ENCODE data around the gene WNT16. TPM values are rescaled to one million over a fixed set of nuclear protein-coding genes. Genes with fewer than 3 reads are reported as not detected.

WNT16 gene
- total RNA-seq, 1 experiment from 2014 or later, result not detected

- no peak overlapping the region for H2AFZ ChIP-seq (ENCODE audit: low read length)
Observed at GRCh38 chr7:121294448-121294992, 34.3 kb upstream of the WNT16 start.

More at GRCh38 chr7:121294448-121294992, 34.3 kb upstream of the WNT16 start:
- H4K8ac ChIP-seq (replicated peaks; ENCODE audit: insufficient read length, low read depth, low read length), result no peak overlapping the region
- no peaks in the 10 kb centered on the region; the same call in 1 of the 2 replicates for H3K27me3 Mint-ChIP-seq (ENCODE audit: low read depth)
- H3K9ac ChIP-seq (ENCODE audit: extremely low read depth, insufficient read length, low read length), result no peak overlapping the region
- no peaks in the 10 kb centered on the region; a peak in 1 of 7 replicates for H3K36me3 Mint-ChIP-seq (ENCODE audit: insufficient read depth in 1 of 3, low read depth in 3 of 3)
- H4K91ac ChIP-seq (ENCODE audit: insufficient read length, low read depth, low read length), result no peak overlapping the region
- H3K27ac ChIP-seq (ENCODE audit: insufficient read length, low read depth, low read length), result no peak overlapping the region
- H4K5ac ChIP-seq (ENCODE audit: insufficient read length, low read depth, low read length), result no peak overlapping the region
- no peak overlapping the region for H3K14ac ChIP-seq (ENCODE audit: insufficient read depth, low read length)
- peaks cover 0 to 3% of the 10 kb centered on the region in 2 experiments; a peak in 3 of 5 replicates for H3K9me3 Mint-ChIP-seq
- H3K27ac Mint-ChIP-seq, result no peak overlapping the region
- no peak overlapping the region for H2AK5ac ChIP-seq (ENCODE audit: insufficient read length, low read length)
- no peak overlapping the region for H2BK15ac ChIP-seq (ENCODE audit: low read depth, low read length)
- no peak overlapping the region for H3K23ac ChIP-seq (ENCODE audit: insufficient read length, low read depth, low read length)
- H3K4me2 ChIP-seq (ENCODE audit: insufficient read depth, insufficient read length, low read length), result no peak overlapping the region
- H3K4me1 ChIP-seq (ENCODE audit: insufficient read depth, low read length), result no peaks in the 10 kb centered on the region
- H3K4me3 Mint-ChIP-seq, result no peak overlapping the region
- H3K27me3 ChIP-seq (ENCODE audit: insufficient read depth, low read length), result no peaks in the 10 kb centered on the region
- H2BK20ac ChIP-seq (ENCODE audit: low read depth, low read length, poor library complexity, severe bottlenecking), result no peak overlapping the region
- no peak overlapping the region for H3K4ac ChIP-seq (ENCODE audit: low read depth, low read length)
- no peaks in the 10 kb centered on the region for H3K23me2 ChIP-seq (ENCODE audit: insufficient read length, low read depth, low read length, poor library complexity, severe bottlenecking)
- H3K4me1 Mint-ChIP-seq, result no peaks in the 10 kb centered on the region
- H3T11ph ChIP-seq (ENCODE audit: low read length), result no peak overlapping the region
- H4K20me1 ChIP-seq (ENCODE audit: control insufficient read depth, insufficient read depth, insufficient read length), result no peaks in the 10 kb centered on the region
- H3K9me3 ChIP-seq (ENCODE audit: control insufficient read depth, low read depth, low read length), result no peaks in the 10 kb centered on the region
- no CpG with 5 or more reads among the region's 2 CpGs for WGBS (ENCODE audit: extremely low coverage, insufficient read length, low lambda C conversion rate)
- H3K56ac ChIP-seq (ENCODE audit: insufficient read length, low read depth, low read length), result no peak overlapping the region
- no peak overlapping the region for H2BK120ac ChIP-seq (ENCODE audit: low read depth, low read length, poor library complexity, severe bottlenecking)
- no peak overlapping the region for H2BK12ac ChIP-seq (ENCODE audit: insufficient read length, low read depth, low read length)
- TF ChIP-seq CTCF (conservative IDR thresholded peaks at IDR 0.05), result no peak
- H3K79me1 ChIP-seq (ENCODE audit: insufficient read depth, low read depth, low read length, poor library complexity, severe bottlenecking), result no peaks in the 10 kb centered on the region
- H2BK5ac ChIP-seq (ENCODE audit: insufficient read length, low read length), result no peak overlapping the region
- no peak overlapping the region for H3K18ac ChIP-seq (ENCODE audit: insufficient read length, low read depth, low read length)
- DNase-seq, result no peak
- no peaks in the 10 kb centered on the region for H3K79me2 ChIP-seq (ENCODE audit: insufficient read depth, low read length)
